Dedifferentiated amniotic fluid mesenchymal stem cell (primary cell): Measurements from ENCODE around the gene TAAR2.
A peak's percentile ranks its signal among the peaks of the same experiment; 100 is the strongest.
"Not testable (repeated sequence)": the region's sequence is repeated elsewhere in the genome, so short reads cannot be mapped to it uniquely, and the experiment has no call there.

Experiments used
- DNase-seq: peaks from one replicate; pipeline ENCODE4 v3.0.0-alpha.2; 2016; ENCODE audit errors: extremely low spot score

TAAR2 gene, protein sequence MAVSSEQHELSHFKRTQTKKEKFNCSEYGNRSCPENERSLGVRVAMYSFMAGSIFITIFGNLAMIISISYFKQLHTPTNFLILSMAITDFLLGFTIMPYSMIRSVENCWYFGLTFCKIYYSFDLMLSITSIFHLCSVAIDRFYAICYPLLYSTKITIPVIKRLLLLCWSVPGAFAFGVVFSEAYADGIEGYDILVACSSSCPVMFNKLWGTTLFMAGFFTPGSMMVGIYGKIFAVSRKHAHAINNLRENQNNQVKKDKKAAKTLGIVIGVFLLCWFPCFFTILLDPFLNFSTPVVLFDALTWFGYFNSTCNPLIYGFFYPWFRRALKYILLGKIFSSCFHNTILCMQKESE

DNA sequence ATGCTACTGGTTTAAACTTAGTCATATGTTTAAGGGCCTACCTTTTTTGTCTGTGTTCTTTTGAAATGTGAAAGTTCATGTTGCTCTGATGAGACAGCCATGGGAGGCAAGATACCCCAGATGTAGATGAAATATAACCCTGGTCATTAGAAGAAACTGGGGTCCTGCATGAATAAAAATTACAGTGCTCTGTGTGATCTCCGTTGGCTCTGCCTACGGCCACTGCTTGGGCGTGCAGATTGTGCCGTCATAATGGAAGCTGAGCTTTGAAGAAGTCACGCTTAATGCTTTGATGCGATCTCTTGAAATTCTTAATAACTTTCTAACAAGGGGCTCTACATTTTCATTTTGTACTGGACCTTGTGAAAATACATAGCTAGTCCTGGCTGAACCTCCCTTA, at the start of gene TAAR2:
Gene TAAR2 (minus strand): TSS at position 101 of the 400 bp plus-strand sequence. CDS start 0 bp downstream, at position 101.
- no peak for DNase-seq

DNA sequence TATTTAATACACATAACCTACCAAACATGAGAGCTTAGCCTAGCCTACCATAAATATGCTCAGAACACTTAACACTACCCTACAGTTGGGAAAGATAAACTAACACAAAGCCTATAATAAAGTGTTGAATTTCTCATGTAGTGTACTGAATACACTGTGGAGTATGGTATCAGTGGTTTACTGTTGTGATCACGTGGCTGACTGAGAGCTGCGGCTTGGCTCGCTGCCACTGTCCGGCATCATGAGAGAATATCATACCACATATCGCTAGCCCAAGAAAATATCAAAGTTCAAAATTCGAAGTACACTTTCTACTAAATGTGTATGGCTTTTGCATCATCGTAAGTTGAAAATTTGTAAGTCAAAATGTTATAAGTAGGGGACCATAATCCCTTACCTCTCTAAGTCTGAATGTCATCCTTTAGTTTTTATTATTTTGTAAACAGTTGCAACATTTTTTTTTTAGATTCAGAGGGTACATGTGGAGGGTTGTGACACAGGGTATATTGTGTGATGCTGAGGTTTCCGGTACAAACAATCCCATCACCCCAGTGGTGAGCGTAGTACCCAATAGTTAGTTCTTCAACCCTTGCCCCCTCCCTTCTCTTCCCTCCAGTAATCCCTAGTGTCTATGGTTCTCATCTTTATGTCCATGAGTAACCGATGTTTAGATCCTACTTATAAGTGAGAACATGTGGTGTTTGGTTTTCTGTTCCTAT, 49.5 kb upstream of the TAAR2 start:
- no peak for DNase-seq

DNA sequence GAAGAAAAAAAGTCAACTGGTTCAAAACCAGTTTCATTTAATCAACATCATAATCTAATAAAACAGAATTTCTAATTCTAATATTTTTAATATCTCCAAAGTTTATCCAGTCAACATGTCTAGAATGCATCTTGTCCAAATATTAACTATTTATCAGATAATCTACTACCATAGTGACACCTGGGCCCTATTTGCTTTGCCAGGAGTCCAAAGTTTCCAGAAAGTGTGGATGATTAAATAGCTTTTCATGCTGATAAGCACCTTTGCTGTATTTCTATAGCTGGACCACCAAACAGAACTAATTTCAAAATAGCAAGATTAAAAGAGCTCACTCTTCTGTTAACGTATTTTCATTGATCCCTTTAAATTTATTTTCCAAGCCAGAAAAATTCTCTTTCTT, 47.2 kb upstream of the TAAR2 start:
- DNase-seq, result no peak

DNA sequence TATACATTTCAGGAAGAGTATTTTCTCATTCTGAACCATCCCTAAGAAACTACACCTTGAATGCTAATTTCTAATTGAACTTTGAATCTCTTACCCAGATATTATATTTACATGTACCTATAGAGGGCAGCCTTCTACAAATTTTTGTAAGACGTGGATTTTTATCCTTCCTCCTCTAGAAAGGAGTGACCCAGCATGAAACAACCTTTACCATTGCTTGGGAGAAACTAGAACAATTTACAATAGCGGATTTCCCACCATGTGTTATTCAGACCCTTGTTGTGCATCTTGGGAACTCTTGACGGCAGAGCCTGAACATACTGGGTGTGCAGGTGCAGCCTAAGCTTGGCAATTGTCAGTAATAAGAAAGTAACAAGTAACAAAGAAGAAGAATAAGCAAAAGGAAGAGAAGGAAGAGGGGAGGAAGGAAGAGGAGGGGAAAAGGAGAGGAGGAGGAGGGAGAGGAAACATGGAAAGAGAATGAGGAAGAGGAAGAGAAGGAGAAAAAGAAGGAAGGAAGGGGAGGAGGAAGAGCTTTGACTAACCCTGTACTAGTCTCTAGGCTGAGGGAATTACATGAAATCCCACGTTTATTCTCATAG, 45.7 kb upstream of the TAAR2 start:
- peak; percentile 69 for DNase-seq

DNA sequence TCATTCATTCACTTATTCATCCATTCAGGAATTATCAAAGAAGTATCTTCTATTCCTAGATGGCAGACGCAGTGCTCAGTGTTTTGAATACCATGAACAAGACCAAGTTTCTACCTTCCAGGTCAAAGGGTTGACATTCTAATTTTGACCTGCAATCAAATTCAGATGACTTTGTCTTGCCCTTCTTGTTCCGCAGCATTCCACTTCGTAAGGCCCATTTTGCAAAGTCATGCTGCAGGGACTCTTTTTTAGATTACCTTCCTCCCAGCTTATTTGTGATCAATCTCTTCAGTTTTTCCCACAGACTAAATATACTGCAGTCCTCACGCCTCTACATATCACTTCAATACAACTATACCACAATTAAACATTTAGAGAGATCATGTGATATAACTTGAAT, 42.0 kb upstream of the TAAR2 start:
- DNase-seq, result no peak

DNA sequence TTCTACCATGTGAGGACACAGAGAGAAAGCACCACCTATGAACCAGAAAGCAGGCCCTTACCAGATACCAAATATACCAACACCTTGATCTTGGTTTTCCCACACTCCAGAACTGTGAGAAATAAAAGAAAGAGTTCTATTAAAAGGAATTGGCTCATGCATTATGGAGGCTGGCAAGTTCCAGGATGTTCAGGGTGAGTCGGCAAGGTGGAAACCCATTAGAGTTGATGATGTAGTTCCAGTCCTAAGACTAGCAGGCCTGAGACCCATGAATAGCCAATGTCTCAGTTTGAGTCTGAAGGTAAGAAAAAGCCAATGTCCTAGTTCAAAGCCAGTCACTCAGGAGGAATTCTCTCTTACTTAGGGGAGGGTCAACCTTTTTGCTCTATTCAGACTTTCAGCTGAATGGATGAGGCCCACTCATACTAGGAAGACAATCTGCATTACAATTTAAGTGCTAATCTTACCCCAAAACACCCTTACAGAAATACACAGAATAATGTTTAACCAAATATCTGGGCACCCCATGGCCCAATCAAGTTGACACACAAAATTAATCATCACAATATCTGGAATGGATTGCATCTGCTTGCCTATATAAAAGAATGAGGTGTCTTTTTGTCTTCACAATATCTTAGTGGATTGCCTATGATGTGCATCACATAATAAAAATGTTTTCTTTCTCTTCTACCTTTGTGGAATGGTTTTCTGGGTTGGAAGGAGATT, 40.4 kb upstream of the TAAR2 start:
- DNase-seq, result no peak

DNA sequence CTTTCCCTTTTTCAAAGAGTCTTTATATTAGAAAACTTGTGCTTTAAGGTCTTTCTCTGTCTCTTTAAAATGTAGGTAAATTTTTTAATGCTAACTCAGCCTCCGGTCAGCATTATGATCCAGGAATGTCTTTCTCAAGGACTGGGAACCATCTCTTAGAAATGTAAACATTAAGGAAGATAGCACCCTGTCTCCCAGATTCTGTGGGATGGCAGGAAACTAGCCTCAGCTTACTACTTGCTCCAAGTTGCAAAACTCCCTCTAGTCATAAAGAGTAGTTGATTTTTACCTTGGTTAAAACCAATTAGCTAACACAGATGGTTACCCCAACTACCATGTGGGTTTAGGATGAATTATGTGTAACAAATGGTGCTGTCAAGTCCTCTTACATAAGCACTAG, 39.6 kb upstream of the TAAR2 start:
- no peak for DNase-seq

DNA sequence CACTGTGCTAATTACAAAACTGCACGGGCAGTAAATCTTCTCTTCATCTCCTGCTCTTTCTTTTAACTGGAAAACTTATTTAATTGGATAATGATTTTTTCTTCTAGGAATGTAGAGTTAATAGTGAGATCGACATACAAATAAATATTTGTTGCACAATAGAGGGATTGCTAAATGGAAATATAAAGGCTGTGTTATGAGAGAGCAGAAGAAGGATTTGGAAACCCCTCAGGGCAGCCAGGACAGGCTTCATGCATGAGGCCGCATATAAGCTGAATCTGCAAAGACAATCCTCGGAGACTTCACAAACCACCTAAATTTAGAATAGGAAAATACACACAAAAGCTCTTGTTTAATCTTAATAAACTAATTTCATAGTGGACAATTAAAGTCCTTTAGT, 37.8 kb upstream of the TAAR2 start:
- no peak for DNase-seq

DNA sequence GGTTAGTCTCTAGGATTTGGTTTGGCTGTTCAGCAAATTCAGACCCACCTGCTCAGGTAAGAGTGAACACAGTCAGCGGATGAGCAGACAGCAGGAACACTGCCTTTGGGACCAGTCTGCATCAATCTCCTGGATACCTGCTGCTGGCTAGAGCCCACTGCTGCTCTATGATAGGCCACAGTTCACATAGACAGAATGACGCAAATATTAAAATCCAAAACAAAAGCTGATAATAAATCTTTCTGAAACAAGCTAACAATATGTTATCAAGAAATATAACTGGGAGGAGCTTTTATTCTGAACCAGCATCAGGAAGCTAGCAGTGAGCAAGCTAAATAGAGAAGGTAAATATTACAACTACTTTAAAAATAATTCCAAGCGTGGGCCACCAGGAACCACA, 35.0 kb upstream of the TAAR2 start, which contains the start of gene TAAR1:
Gene TAAR1 (minus strand): TSS at position 101 of the 400 bp plus-strand sequence. CDS start 13,179 bp downstream, outside the sequence.
- no peak for DNase-seq

DNA sequence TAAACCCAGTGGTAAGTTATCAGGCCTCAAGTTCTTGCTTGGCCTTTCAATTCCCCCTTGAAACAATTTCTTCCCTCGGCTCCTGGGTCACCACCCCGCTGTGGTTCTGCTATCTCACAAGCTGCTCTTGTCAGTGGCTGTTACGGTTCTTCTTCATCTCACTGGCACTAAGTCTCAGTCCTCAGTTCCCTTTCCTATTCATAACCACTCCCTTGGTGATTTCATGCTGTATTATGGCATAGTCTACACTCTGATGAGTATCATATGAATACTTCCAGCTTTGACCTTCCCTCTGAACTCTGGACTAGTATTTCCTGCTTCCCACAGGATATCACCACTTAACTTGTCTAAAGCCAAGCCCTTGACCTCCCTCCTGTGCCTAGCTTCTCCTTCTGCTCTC, 27.0 kb upstream of the TAAR2 start:
- no peak for DNase-seq

DNA sequence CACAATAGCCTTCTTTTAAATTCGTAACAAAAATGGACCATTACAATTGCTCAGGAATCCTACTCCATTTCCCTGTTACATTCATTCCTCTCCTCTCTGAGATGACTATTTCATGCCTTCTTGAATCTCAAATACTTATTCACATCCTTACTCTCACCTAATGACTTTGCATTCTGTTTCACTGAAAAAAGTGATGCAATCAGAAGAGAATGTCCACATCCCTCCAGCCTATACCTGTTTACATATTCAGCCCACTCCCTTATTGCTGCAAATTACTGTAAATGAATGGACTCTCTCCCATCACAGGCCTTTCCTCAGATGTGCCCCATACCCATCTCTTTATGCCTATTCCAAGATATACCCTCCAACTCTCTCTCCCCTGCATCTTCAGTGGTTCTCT, 26.4 kb upstream of the TAAR2 start:
- DNase-seq, result no peak

DNA sequence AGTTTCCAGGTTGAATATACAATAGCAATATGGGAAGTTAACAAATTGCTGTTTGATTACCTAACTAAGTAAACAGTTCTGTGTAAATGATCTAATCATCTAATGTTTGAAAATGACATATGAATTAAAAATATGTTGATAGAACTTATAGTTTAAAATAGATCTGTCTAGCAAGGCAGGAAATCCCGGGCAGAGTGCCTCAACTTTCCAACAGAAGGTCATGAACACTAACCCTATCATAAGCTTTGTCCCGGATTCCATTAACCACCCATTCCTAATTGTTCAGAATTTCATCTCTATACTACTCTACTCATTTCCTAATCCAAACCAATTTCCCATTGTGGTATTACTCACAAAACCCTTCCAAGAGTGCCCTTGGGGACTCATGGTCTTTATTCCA, 24.8 kb upstream of the TAAR2 start:
- DNase-seq, result no peak

DNA sequence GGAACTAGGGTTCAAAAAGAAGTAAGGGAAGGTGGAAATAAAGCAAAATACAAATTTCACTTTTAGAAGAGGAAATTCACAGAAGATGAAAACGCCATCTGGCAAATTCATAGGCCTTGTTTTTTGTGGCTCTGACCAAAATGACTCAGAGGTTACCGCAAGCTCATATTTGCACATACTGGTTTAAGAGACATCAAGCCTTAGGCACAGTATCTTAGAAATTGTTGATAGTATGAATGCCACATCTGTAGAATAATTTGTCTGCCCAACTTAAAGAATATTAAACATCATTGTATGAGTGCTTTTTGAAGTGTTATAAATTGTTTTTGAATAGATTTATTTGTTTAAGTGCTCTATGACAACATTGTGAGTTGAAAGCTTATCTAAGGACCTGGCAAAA, 24.3 kb upstream of the TAAR2 start:
- no peak for DNase-seq

DNA sequence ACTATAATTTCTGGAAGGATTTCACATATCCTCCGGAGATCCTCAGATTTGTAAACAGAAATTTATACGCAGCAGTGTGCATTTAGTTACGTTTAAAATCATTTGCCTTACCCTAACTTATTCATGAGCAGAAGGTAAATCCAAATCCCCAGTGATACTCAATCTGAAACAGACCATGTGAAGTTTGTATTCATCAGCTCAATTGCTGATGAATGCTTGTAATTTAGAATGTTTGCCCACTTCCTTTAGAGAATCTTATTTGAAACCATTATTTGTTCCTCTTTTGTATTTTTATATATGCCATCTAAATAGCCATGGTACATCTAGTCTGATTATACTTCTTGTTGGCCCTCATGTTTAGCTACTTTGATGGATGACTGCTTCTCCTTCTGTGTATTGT, 19.5 kb upstream of the TAAR2 start:
- no peak for DNase-seq

DNA sequence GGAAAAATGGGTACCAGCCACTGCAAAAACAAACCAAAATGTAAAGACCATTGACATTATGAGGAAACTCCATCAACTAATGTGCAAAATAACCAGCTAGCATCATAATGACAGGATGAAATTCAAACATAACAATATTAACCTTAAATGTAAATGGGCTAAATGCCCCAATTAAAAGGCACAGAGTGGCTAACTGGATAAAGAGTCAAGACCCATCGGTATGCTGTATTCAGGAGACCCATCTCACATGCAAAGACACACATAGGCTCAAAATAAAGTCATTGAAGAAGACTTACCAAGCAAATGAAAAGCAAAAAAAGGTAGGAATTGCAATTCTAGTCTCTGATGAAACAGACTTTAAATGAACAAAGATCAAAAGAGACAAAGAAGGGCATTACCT, 13.1 kb upstream of the TAAR2 start:
- DNase-seq, result not testable (repeated sequence)

DNA sequence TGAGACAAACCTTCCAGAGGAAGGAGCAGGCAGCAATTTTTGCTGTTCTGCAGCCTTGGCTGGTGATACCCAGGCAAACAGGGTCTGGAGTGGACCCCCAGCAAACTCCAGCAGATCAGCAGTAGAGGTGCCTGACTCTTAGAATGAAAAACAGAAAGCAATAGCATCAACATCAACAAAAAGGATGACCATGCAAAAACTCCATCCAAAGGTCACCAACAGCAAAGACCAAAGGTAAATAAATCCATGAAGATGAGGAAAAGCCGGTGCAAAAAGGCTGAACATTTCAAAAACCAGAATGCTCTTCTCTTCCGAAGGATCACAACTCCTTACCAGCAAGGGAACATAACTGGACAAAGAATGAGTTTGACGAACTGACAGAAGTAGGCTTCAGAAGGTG, 11.8 kb upstream of the TAAR2 start:
- DNase-seq, result not testable (repeated sequence)

DNA sequence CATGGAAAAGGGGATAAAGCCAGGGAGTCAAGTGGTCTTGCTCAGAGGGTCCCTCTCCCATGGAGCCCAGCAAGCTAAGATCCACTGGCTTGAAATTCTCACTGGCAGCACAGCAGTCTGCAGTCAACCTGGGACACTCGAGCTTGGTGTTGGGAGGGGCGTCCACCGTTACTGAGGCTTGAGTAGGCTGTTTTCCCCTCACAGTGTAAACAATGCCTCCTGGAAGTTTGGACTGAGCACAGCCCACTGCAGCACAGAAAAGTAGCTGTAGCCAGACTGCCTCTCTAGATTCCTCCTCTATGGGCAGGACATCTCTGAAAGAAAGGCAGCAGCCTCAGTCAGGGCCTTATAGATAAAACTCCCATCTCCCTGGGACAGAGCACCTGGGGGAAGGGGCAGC, 11.2 kb upstream of the TAAR2 start:
- DNase-seq, result not testable (repeated sequence)

DNA sequence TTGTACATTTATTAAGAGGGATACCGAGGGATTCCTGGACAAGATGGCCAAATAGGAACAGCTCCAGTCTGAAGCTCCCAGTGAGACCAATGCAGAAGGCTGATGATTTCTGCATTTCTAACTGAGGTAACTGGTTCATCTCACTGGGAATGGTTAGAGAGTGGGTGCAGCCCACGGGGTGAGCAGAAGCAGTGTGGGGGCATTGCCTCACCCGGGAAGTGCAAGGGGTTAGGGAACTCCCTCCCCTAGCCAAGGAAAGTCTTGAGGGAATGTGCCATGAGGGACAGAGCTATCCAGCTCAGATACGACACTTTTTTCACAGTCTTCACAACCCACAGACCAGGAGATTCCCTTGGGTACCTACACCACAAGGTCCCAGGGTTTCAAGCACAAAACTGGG, 10.7 kb upstream of the TAAR2 start:
- no peak for DNase-seq

DNA sequence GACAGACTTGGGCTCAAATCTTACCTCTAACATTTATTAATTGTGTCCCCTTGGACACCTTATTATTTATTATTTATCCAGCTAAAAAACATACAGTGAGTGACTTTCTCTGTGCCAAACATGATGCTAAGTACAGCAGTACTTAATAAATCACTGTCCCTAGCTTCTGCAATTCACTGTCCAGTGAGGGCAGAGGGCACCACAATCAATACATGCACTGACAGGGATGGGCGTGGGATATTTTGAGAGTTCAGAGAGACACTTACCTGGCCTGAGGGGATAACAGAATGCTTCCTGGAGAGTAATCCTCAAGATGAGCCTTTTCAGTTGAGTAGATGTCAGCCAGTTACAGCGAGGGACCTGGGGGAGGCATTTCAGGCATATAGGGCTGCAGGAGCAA, 9.3 kb upstream of the TAAR2 start:
- DNase-seq, result no peak

DNA sequence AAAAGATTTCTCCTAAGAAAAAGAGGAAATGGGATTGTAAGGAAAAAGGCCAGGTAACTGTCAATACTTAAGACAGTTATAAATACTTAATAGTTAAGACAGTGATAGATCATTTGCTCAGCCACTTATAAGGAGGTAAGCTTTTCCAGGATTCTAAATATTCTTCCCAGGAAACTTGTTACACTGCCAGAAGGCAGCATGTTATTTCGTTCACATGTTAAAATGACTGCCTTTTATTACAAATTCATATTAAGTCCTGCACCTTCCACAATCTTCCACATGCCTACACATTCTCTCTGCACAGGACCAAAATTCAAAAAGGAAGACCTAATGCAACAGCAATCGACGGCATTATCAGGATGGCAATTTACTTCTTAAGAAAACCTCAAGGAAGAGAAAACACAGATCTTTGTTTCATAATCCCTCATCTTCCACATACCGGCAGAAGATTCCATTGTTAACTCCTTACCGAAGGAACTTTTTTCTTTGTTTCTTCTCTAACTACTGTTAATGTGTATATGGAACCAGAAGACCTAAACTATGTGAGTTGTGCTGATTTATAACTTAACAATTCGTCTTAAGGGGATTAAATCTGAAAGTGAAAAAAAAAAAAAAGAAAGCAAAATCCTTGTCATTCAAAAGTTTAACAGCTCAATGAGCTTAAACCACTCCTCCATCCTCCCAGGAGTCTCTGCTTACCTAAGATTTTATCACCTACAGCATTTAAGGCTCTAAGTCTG, 799 bp downstream of the TAAR2 start:
- no peak for DNase-seq

DNA sequence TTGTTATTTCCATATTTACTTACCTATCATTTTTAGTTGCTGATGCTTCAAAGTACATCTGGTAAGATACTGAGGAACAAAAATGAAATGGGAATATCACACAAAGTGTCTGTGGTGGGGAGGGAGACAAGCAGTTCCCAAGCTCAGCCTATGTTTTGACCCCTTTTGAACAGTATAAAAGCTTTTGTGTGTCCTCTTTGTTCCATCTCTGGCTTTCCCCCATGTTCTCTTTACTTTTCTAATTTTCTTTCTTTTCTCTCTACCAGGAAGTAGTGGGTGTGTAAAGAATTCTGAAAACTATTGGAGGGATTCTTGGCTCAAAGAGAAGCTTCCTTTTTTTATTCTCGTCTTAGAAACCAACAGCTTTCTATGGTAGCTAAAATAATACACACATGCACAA, 7.4 kb downstream of the TAAR2 start:
- no peak for DNase-seq

DNA sequence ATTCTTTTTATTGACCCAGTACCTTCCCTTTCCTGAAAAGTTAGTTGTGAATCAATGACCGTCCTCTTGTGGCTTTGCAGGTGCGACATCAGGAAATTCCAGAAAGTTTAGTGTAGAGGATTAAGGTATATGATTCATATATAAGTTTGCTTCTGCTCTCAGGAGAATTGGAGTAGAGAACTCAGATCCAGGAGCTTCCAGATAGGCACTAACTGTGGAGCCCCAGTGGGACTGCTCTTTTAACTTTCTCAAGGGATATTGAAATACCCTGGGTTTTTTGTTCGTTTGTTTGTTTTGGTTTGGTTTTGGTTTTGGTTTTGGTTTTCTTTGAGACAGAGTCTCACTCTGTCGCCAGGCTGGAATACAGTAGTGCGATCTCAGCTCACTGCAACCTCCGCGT, 9.5 kb downstream of the TAAR2 start:
- no peak for DNase-seq
